ENCODE data around the gene PAK4. TPM values are rescaled to one million over a fixed set of nuclear protein-coding genes. Genes with fewer than 3 reads are reported as not detected.

PAK4 gene
- total and polyA plus RNA-seq, 9 of the 15 experiments (the other 6 are each of a cell fraction or from before 2014, with no cell fraction given), result 0.21 to 33.5 (median 5.8) TPM

DNA sequence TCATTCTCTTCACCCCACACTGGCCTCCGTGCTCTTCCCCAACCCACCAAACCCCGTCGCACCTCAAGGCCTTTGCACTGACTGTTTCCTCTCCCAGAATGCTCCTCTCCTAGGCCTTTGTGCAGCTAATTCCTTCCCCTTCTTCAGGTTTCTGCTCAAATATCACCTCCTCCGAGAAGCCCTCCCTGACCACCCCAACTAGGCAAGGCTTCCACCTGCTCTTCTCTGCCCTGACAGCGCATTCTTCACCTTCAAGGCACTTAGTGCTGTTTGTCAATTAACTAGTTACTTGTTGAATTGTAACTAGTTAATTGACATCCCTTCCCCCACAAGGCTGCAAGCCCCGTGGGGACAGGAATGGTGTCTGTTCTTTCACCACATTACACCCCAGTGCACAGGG, 63.4 kb downstream of the PAK4 start (continued):
- TF ChIP-seq ZNF217 (CRISPR knock-in tag; IDR thresholded peaks at IDR 0.05) (no peak), POLR3A (IDR thresholded peaks at IDR 0.05; ENCODE audit: borderline replicate concordance, extremely low read depth, insufficient read depth, insufficient read length) (no peak), ILF3 (IDR thresholded peaks at IDR 0.05; ENCODE audit: borderline replicate concordance) (no peak), ATF7 (IDR thresholded peaks at IDR 0.05) (no peak), EP300 (IDR thresholded peaks at IDR 0.05; ENCODE audit: low read length) (no peak), CBX1 (IDR thresholded peaks at IDR 0.05; ENCODE audit: low read depth) (no peak), ZNF436 (CRISPR knock-in tag; IDR thresholded peaks at IDR 0.05) (0 out of 2 replicates have a peak, but pooled peaks have one; percentile 62), BHLHE40 (IDR thresholded peaks at IDR 0.05; ENCODE audit: low read length) (no peak), PHTF2 (CRISPR knock-in tag; IDR thresholded peaks at IDR 0.05) (no peak), SMAD2 (IDR thresholded peaks at IDR 0.05; ENCODE audit: low read depth, low read length) (no peak), ZNF778 (CRISPR knock-in tag; IDR thresholded peaks at IDR 0.05) (no peak), NRF1 (conservative IDR thresholded peaks at IDR 0.05 in 1 of 2, IDR thresholded peaks at IDR 0.05 in 1 of 2) (no peak), CXXC5 (CRISPR knock-in tag; IDR thresholded peaks at IDR 0.05) (no peak)
- TF ChIP-seq, protein P1, sequence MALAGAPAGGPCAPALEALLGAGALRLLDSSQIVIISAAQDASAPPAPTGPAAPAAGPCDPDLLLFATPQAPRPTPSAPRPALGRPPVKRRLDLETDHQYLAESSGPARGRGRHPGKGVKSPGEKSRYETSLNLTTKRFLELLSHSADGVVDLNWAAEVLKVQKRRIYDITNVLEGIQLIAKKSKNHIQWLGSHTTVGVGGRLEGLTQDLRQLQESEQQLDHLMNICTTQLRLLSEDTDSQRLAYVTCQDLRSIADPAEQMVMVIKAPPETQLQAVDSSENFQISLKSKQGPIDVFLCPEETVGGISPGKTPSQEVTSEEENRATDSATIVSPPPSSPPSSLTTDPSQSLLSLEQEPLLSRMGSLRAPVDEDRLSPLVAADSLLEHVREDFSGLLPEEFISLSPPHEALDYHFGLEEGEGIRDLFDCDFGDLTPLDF (CRISPR knock-in tag; IDR thresholded peaks at IDR 0.05), result no peak
- TF ChIP-seq, protein P2, sequence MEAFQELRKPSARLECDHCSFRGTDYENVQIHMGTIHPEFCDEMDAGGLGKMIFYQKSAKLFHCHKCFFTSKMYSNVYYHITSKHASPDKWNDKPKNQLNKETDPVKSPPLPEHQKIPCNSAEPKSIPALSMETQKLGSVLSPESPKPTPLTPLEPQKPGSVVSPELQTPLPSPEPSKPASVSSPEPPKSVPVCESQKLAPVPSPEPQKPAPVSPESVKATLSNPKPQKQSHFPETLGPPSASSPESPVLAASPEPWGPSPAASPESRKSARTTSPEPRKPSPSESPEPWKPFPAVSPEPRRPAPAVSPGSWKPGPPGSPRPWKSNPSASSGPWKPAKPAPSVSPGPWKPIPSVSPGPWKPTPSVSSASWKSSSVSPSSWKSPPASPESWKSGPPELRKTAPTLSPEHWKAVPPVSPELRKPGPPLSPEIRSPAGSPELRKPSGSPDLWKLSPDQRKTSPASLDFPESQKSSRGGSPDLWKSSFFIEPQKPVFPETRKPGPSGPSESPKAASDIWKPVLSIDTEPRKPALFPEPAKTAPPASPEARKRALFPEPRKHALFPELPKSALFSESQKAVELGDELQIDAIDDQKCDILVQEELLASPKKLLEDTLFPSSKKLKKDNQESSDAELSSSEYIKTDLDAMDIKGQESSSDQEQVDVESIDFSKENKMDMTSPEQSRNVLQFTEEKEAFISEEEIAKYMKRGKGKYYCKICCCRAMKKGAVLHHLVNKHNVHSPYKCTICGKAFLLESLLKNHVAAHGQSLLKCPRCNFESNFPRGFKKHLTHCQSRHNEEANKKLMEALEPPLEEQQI (IDR thresholded peaks at IDR 0.05), result no peak
- TF ChIP-seq, protein P3, sequence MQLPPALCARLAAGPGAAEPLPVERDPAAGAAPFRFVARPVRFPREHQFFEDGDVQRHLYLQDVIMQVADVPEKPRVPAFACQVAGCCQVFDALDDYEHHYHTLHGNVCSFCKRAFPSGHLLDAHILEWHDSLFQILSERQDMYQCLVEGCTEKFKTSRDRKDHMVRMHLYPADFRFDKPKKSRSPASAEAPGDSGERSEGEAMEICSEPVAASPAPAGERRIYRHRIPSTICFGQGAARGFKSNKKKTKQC (CRISPR knock-in tag; IDR thresholded peaks at IDR 0.05), result no peak
- TF ChIP-seq, protein P4, sequence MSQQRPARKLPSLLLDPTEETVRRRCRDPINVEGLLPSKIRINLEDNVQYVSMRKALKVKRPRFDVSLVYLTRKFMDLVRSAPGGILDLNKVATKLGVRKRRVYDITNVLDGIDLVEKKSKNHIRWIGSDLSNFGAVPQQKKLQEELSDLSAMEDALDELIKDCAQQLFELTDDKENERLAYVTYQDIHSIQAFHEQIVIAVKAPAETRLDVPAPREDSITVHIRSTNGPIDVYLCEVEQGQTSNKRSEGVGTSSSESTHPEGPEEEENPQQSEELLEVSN (IDR thresholded peaks at IDR 0.05; ENCODE audit: borderline replicate concordance in 1 of 2, extremely low read depth in 1 of 2, insufficient read depth in 1 of 2, insufficient read length in 1 of 2, low read depth in 1 of 2, low read length in 1 of 2, poor library complexity in 1 of 2, severe bottlenecking in 1 of 2), result no peak
- TF ChIP-seq, protein P5, sequence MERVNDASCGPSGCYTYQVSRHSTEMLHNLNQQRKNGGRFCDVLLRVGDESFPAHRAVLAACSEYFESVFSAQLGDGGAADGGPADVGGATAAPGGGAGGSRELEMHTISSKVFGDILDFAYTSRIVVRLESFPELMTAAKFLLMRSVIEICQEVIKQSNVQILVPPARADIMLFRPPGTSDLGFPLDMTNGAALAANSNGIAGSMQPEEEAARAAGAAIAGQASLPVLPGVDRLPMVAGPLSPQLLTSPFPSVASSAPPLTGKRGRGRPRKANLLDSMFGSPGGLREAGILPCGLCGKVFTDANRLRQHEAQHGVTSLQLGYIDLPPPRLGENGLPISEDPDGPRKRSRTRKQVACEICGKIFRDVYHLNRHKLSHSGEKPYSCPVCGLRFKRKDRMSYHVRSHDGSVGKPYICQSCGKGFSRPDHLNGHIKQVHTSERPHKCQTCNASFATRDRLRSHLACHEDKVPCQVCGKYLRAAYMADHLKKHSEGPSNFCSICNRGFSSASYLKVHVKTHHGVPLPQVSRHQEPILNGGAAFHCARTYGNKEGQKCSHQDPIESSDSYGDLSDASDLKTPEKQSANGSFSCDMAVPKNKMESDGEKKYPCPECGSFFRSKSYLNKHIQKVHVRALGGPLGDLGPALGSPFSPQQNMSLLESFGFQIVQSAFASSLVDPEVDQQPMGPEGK (CRISPR knock-in tag; IDR thresholded peaks at IDR 0.05; ENCODE audit: borderline replicate concordance), result no peak
- TF ChIP-seq, protein P6, sequence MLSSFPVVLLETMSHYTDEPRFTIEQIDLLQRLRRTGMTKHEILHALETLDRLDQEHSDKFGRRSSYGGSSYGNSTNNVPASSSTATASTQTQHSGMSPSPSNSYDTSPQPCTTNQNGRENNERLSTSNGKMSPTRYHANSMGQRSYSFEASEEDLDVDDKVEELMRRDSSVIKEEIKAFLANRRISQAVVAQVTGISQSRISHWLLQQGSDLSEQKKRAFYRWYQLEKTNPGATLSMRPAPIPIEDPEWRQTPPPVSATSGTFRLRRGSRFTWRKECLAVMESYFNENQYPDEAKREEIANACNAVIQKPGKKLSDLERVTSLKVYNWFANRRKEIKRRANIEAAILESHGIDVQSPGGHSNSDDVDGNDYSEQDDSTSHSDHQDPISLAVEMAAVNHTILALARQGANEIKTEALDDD (IDR thresholded peaks at IDR 0.05), result 0 out of 2 replicates have a peak, but pooled peaks have one; percentile 31
